Neural cell (in vitro differentiated cells): Measurements from ENCODE around the gene HOXB5.

Source experiments
- EZH2 ChIP-seq: fragments of 200-600, 300-800 bp; shearing (Covaris generic), sonication (generic); IDR thresholded peaks from 2 replicates; pipeline ENCODE4 v1.6.1; 2014; ENCODE audit warnings: antibody characterized with exemption, low read length, borderline replicate concordance, mild to moderate bottlenecking; ENCODE audit not compliant: insufficient read depth, poor library complexity, severe bottlenecking
- RAD21 ChIP-seq: fragments of 450-650 bp; conservative IDR thresholded peaks from 2 replicates; pipeline ENCODE4 v1.6.1; 2014; ENCODE audit warnings: antibody characterized with exemption, mild to moderate bottlenecking, moderate library complexity
- SMC3 ChIP-seq: fragments of 450-650 bp; conservative IDR thresholded peaks from 2 replicates; pipeline ENCODE4 v1.6.1; 2014; ENCODE audit warnings: antibody characterized with exemption, mild to moderate bottlenecking, moderate library complexity; ENCODE audit not compliant: poor library complexity

GRCh38 chr17:48627118-48627597, 33.6 kb upstream of the HOXB5 start:
- TF ChIP-seq EZH2 (no peak), RAD21 (no peak), SMC3 (no peak)
